ENCODE results near the gene NGF. TPM values are rescaled to one million over a fixed set of nuclear protein-coding genes. Genes with fewer than 3 reads are reported as not detected.
"Not testable (repeated sequence)": the region's sequence is repeated elsewhere in the genome, so short reads cannot be mapped to it uniquely, and the experiment has no call there.

The NGF gene
- total RNA-seq = 2.0 and 2.7 TPM in 2 replicates

GRCh38 chr1:115337633-115338456, at the start of gene NGF:
Gene NGF, minus strand, starts transcription at chr1:115338249. Its CDS starts 51,454 bp downstream, at chr1:115286795.
- peak within 1 kb of the TSS; percentile 53 for H3K4me3 ChIP-seq (ENCODE audit: low read depth, low read length)
- DNase-seq (ENCODE audit: low read depth) = no peak
- no peak for TF ChIP-seq CTCF (conservative IDR thresholded peaks at IDR 0.05; ENCODE audit: low read depth, low read length)

- not testable (repeated sequence) for DNase-seq (ENCODE audit: low read depth); H3K4me3 ChIP-seq (ENCODE audit: low read depth, low read length)
Measured at GRCh38 chr1:115383455-115383854, 45.4 kb upstream of the NGF start.

GRCh38 chr1:115379943-115380342, 41.9 kb upstream of the NGF start:
- no peak overlapping the region for H3K4me3 ChIP-seq (ENCODE audit: low read depth, low read length)
- DNase-seq (ENCODE audit: low read depth) = no peak
- no peak for TF ChIP-seq CTCF (conservative IDR thresholded peaks at IDR 0.05; ENCODE audit: low read depth, low read length)

- no peak for DNase-seq (ENCODE audit: low read depth)
- TF ChIP-seq CTCF (conservative IDR thresholded peaks at IDR 0.05; ENCODE audit: low read depth, low read length) = no peak
- H3K4me3 ChIP-seq (ENCODE audit: low read depth, low read length) = no peak overlapping the region
Measured at GRCh38 chr1:115377411-115377810, 39.4 kb upstream of the NGF start.

GRCh38 chr1:115374598-115374997, 36.5 kb upstream of the NGF start:
- DNase-seq (ENCODE audit: low read depth) = no peak
- no peak for TF ChIP-seq CTCF (conservative IDR thresholded peaks at IDR 0.05; ENCODE audit: low read depth, low read length)
- H3K4me3 ChIP-seq (ENCODE audit: low read depth, low read length) = no peak overlapping the region

- TF ChIP-seq CTCF (conservative IDR thresholded peaks at IDR 0.05; ENCODE audit: low read depth, low read length) = no peak
- H3K4me3 ChIP-seq (ENCODE audit: low read depth, low read length) = no peak overlapping the region
Measured at GRCh38 chr1:115373305-115373704, 35.3 kb upstream of the NGF start.

GRCh38 chr1:115365738-115366137, 27.7 kb upstream of the NGF start:
- no peak for TF ChIP-seq CTCF (conservative IDR thresholded peaks at IDR 0.05; ENCODE audit: low read depth, low read length)
- H3K4me3 ChIP-seq (ENCODE audit: low read depth, low read length) = no peak overlapping the region
- DNase-seq (ENCODE audit: low read depth) = no peak

More at GRCh38 chr1:115373305-115373704, 35.3 kb upstream of the NGF start:
- DNase-seq (ENCODE audit: low read depth) = peak; percentile 25
